GM12874 (cell line): Measurements from ENCODE around the gene TBX5.

Source experiments
- TF ChIP-seq, protein P1 (sequence below): IDR thresholded peaks from 2 replicates; pipeline ENCODE4 v1.5.1; 2011; ENCODE audit warnings: low read depth, mild to moderate bottlenecking, control low read depth, low read length, moderate library complexity; ENCODE audit not compliant: insufficient read depth

The TBX5 gene

GRCh38 chr12:114412825-114413749 is 7.1 kb upstream of the TBX5 start:
- TF ChIP-seq, protein P1, sequence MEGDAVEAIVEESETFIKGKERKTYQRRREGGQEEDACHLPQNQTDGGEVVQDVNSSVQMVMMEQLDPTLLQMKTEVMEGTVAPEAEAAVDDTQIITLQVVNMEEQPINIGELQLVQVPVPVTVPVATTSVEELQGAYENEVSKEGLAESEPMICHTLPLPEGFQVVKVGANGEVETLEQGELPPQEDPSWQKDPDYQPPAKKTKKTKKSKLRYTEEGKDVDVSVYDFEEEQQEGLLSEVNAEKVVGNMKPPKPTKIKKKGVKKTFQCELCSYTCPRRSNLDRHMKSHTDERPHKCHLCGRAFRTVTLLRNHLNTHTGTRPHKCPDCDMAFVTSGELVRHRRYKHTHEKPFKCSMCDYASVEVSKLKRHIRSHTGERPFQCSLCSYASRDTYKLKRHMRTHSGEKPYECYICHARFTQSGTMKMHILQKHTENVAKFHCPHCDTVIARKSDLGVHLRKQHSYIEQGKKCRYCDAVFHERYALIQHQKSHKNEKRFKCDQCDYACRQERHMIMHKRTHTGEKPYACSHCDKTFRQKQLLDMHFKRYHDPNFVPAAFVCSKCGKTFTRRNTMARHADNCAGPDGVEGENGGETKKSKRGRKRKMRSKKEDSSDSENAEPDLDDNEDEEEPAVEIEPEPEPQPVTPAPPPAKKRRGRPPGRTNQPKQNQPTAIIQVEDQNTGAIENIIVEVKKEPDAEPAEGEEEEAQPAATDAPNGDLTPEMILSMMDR = no peak

- TF ChIP-seq, protein P1 = no peak
Observed at GRCh38 chr12:114412307-114412706, 6.4 kb upstream of the TBX5 start.

DNA sequence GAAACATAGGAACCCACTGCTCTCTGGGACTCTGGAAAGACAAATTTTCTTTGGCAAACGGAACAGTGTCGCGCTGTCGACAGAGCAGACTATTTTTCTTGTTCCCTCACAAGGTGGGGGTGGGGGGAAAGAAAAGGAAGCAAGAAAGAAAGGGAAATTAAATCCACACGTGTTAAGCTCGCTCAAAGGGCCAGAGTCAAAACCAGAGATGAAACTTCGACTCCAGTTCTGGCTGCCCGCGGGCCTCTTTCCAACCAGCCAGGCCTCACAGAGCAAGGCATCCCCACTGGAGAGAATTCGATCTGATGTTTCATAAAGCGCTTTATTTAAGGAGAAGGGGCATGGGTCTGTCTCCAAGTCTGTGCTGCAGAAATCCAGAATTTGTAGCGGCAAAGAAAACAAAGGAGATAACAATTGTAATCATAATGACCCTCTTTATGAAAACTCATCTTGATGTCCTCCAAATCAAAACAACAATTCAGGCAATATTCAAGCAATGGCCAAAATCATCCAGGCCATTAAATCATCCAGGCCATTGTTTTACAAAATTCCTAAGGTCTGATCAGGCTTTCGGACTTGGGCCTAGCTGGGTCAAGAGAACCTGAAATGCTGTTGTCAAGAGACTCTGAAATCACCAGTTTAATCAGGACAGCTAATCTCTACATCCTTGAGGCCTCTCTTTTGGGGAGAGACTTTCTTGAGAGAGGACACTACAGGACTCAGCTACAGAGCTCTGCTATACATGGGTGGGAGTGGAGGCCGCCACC is 5.3 kb upstream of the TBX5 start:
- TF ChIP-seq, protein P1 = no peak

DNA sequence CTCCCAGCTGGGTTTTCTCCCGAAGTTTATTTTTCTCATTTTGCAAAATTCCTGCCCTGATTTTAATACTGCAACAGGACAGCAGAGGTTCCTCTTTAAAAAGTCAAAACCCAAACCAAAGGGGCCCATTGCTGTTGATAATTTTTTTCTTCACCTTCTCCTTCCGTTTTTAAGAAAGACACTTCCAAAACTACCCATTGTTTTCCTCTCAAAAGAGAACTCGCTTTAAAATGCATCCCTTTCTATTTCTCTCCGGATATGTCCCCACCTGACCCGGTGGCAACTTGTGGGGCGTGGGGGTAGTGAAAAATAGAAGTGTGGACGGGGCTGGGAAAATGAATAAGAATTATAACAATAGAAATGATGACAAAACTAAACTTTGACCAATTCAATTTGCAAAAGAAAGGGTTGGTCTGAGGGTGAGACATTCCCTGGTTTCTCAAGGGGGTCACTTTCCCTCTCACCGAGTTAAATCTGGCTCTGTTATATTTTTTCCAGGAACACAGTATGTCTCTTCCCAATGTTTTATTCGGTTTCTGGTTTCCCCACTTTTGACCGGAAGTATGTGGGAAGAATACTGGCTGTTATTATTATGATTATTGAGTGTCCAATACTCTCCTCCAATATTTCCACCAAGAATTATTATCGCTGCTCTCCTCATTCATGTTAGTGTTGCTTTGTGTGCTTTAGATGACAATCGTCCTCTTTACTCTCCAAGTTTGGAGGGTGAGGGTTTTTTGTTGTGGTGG is 4.1 kb upstream of the TBX5 start:
- TF ChIP-seq, protein P1 = no peak

DNA sequence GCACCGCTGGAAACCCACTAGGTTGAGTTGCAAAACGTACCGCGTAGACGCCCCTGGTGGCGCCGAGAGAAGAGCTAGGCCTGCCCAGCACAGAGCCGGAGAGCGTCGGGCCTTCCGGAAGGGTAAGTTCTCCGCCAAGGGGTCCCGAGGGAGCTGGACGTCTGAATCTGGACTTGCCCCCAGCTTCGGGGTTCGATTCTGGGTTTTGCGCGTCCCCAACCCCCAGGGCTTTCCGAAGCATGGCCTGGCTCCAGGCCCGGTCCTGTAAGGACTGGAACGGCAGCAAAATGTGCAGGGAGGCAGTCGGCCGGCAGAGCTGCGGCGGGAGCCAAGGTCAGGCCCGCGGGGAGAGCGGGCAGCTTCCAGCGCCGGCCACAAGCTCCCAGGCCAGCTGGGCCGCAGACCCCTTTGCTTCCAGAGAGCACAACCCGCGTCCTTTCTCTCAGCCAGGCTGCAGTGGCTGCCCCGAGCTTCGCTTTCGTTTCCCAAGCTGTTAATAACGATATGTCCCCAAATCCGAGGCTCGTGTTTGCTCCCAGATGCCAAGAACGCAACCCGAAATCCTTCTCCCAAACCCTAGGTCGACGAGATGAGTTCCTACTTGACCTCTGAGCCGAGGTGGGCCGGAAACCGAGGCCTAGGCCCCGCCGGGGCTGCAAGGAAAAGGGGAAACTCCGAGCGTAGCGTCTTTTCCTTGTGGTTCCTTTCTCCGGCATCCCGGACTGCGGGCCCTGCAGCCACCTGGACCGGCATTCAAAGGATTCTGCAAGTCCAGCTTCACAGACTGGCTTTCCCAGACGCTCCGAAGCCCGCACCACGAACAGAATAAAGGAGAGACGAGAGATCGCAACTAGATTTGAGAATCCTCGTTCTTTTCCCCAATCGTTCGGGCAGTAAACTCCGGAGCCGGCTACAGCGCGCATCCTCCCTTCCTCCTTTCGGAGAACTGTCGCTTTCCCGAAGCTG is 3.2 kb upstream of the TBX5 start:
- TF ChIP-seq, protein P1 = no peak

DNA sequence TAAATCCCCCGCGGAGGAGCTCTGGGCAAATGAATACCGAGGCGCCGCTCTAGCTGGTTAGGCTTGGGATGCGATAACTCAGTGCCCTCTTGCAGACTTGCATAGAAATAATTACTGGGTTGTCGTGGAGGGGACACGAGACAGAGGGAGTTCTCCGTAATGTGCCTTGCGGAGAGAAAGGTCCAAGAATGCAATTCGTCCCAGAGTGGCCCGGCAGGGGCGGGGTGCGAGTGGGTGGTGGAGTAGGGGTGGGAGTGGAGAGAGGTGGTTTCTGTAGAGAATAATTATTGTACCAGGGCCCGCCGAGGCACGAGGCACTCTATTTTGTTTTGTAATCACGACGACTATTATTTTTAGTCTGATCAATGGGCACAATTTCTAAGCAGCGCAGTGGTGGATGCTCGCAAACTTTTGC is 2.5 kb upstream of the TBX5 start:
- TF ChIP-seq, protein P1 = no peak
